Activated naive CD4-positive, alpha-beta T cell treated with anti-CD3 and anti-CD28 coated beads, Interleukin-2, amount 50 U/mL, for 72 hours (primary cell): Measurements from ENCODE around the gene TBC1D22A. TPM values are rescaled to one million over a fixed set of nuclear protein-coding genes. Genes with fewer than 3 reads are reported as not detected.

Experiments
- ATAC-seq, 2 donors: fragments of 150-1000 bp; cut with Tn5 transposase; 2 replicates each; pipeline ENCODE4 v1.10.0; 2021; ENCODE audit warnings: mild to moderate bottlenecking in 2 of 2, moderate library complexity in 2 of 2
- DNase-seq, 2 donors: peaks; one replicate each; pipeline ENCODE4 v3.0.0; 2021 to 2022; ENCODE audit warnings: low spot score in 2 of 2
- H3K27ac Mint-ChIP-seq, 2 donors: one replicate each; pipeline ENCODE4 v1.8.0; 2022; ENCODE audit warnings: mild to moderate bottlenecking in 2 of 2, mixed read lengths in 2 of 2
- H3K36me3 Mint-ChIP-seq, 2 donors: one replicate each; pipeline ENCODE4 v1.8.0; 2022; ENCODE audit warnings: mixed read lengths in 2 of 2
- H3K9me3 Mint-ChIP-seq, 2 donors: one replicate each; pipeline ENCODE4 v1.8.0; 2022; ENCODE audit warnings: mixed read lengths in 2 of 2
- total RNA-seq, 2 donors: library from RNA; stranded (reverse); gene quantifications; one replicate each; pipeline ENCODE4 v1.2.3, GENCODE V29; 2022

Gene TBC1D22A
- total RNA-seq, 2 donors from 2014 or later = 17.8 to 50.8 TPM

GRCh38 chr22:47209547-47210023 is 447.1 kb downstream of the TBC1D22A start:
- ATAC-seq (peak in 1 of 2 donors; percentile 25), DNase-seq (no peak)
- Mint-ChIP-seq H3K27ac (no peak overlapping the region), H3K9me3 (peaks cover 0 to 5% of the 10 kb centered on the region in 2 donors), H3K36me3 (no peaks in the 10 kb centered on the region)

GRCh38 chr22:47210112-47210657 is 447.7 kb downstream of the TBC1D22A start:
- ATAC-seq = no peak
- Mint-ChIP-seq H3K9me3 (peaks cover 0 to 5% of the 10 kb centered on the region in 2 donors), H3K27ac (no peak overlapping the region), H3K36me3 (no peaks in the 10 kb centered on the region)
- no peak for DNase-seq

GRCh38 chr22:47210686-47211085 is 448.2 kb downstream of the TBC1D22A start:
- H3K27ac Mint-ChIP-seq = no peak overlapping the region
- H3K36me3 Mint-ChIP-seq = no peaks in the 10 kb centered on the region
- ATAC-seq (peak in 1 of 2 donors; percentile 20), DNase-seq (no peak)
- peaks cover 0 to 5% of the 10 kb centered on the region in 2 donors for H3K9me3 Mint-ChIP-seq

GRCh38 chr22:47213571-47214230 is 451.3 kb downstream of the TBC1D22A start:
- peak; percentile 58 to 73 for ATAC-seq
- H3K36me3 Mint-ChIP-seq = no peaks in the 10 kb centered on the region
- DNase-seq = peak; percentile 54 to 70
- peaks cover 0 to 5% of the 10 kb centered on the region in 2 donors for H3K9me3 Mint-ChIP-seq
- no peak overlapping the region for H3K27ac Mint-ChIP-seq

- peaks cover 0 to 5% of the 10 kb centered on the region in 2 donors for H3K9me3 Mint-ChIP-seq
- DNase-seq (no peak), ATAC-seq (no peak)
- no peak overlapping the region for H3K27ac Mint-ChIP-seq
- H3K36me3 Mint-ChIP-seq = no peaks in the 10 kb centered on the region
These were observed 453.4 kb downstream of the TBC1D22A start for GRCh38 chr22:47215851-47216250.

GRCh38 chr22:47218671-47219070 is 456.2 kb downstream of the TBC1D22A start:
- ATAC-seq (no peak), DNase-seq (peak in 1 of 2 donors; percentile 47)
- no peaks in the 10 kb centered on the region for H3K9me3 Mint-ChIP-seq
- no peak overlapping the region for H3K27ac Mint-ChIP-seq
- H3K36me3 Mint-ChIP-seq = no peaks in the 10 kb centered on the region

- Mint-ChIP-seq H3K9me3 (no peaks in the 10 kb centered on the region), H3K27ac (no peak overlapping the region), H3K36me3 (no peaks in the 10 kb centered on the region)
- DNase-seq (no peak), ATAC-seq (no peak)
These were observed 457.3 kb downstream of the TBC1D22A start for GRCh38 chr22:47219789-47220188.

GRCh38 chr22:47220752-47221151 is 458.3 kb downstream of the TBC1D22A start:
- ATAC-seq (no peak), DNase-seq (no peak)
- H3K27ac Mint-ChIP-seq = no peak overlapping the region

GRCh38 chr22:47221840-47222615 is 459.6 kb downstream of the TBC1D22A start:
- Mint-ChIP-seq H3K27ac (no peak overlapping the region), H3K9me3 (no peaks in the 10 kb centered on the region), H3K36me3 (no peaks in the 10 kb centered on the region)
- ATAC-seq = no peak
- DNase-seq = no peak

More at GRCh38 chr22:47220752-47221151, 458.3 kb downstream of the TBC1D22A start:
- Mint-ChIP-seq H3K36me3 (no peaks in the 10 kb centered on the region), H3K9me3 (no peaks in the 10 kb centered on the region)

Other genes starting within 250 kb of the TBC1D22A start
- gene CELSR1, start 225.0 kb upstream of the TBC1D22A start, total RNA-seq = 1 to 10 TPM in 1 of 2 donors, under 1 TPM in 1; 0.54 to 1.1 TPM
- gene GRAMD4, start 142.3 kb upstream of the TBC1D22A start, total RNA-seq = 10 to 100 TPM; 33.8 to 42.4 TPM
- 10 to 100 TPM; 44.8 to 48.0 TPM for gene CERK, start 24.4 kb upstream of the TBC1D22A start, total RNA-seq